Endothelial cell of umbilical vein (primary cell): ENCODE measurements around the gene XRN2.

Experiments
- CTCF ChIP-seq, 2 donors: IDR thresholded peaks; 1 replicate in 1 of 2; 2 replicates in 1 of 2; pipeline ENCODE4 v1.5.1; 2011; ENCODE audit warnings: low read length in 2 of 2, mild to moderate bottlenecking in 2 of 2, moderate library complexity in 2 of 2, control low read depth in 1 of 2, inconsistent platforms in 1 of 2, low read depth in 1 of 2; ENCODE audit not compliant: insufficient read depth in 1 of 2; ENCODE audit errors: extremely low read depth in 1 of 2
- EZH2 ChIP-seq: IDR thresholded peaks from 2 replicates; pipeline ENCODE4 v1.6.1; 2012; ENCODE audit warnings: borderline replicate concordance, low read depth, mild to moderate bottlenecking, moderate library complexity, low read length, inconsistent platforms; ENCODE audit not compliant: severe bottlenecking
- FOS ChIP-seq: IDR thresholded peaks from 2 replicates; pipeline ENCODE4 v1.6.1; 2011; ENCODE audit warnings: mild to moderate bottlenecking, low read length, moderate library complexity, borderline replicate concordance; ENCODE audit not compliant: insufficient read depth
- MAX ChIP-seq: IDR thresholded peaks from 2 replicates; pipeline ENCODE4 v1.6.1; 2011; ENCODE audit not compliant: insufficient read depth, insufficient read length
- POLR2A ChIP-seq: IDR thresholded peaks from 2 replicates; pipeline ENCODE4 v1.6.1; 2012; ENCODE audit warnings: low read depth, mild to moderate bottlenecking, control low read depth, low read length

GRCh38 chr20:21355981-21356380, 52.9 kb downstream of the XRN2 start:
- no peak for TF ChIP-seq CTCF (IDR thresholded peaks at IDR 0.05; ENCODE audit: extremely low read depth in 1 of 2, insufficient read depth in 1 of 2, low read depth in 1 of 2, low read length in 2 of 2)
- TF ChIP-seq POLR2A = no peak
- no peak for TF ChIP-seq MAX
- no peak for TF ChIP-seq EZH2
- no peak for TF ChIP-seq FOS
